ENCODE results near the gene LRP1.

The LRP1 gene

DNA sequence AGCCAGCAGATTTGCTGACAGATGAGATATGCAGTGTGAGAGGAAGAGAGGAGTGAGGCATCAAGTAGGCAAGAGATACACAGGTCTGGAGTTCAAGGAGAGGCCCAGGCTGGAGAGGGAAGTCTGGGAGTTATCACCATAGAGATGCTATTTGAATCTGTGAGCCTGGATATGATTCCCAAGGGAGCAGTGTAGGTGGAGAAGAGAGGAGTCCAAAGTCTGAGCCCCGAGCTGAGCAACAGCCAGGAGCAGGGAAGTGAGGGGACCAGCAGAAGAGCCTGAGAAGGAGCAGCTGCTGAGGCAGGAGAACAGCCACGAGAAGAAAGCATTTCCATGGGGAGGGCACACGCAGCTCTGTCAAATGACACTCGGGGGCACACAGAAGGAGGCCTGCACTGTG is 68.2 kb downstream of the LRP1 start:
- DNase-seq, result no peak

DNA sequence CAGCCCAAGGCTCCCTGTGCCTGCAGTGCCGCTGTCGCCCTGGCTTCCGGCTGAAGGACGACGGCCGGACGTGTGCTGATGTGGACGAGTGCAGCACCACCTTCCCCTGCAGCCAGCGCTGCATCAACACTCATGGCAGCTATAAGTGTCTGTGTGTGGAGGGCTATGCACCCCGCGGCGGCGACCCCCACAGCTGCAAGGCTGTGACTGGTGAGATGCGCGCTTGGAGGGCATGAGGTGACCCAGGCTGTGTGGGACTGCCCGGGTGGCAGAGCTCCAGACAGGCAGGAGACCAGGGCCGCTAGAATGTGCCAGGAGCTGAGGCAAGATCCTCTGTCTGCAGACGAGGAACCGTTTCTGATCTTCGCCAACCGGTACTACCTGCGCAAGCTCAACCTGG is 68.7 kb downstream of the LRP1 start:
- no peak for DNase-seq

DNA sequence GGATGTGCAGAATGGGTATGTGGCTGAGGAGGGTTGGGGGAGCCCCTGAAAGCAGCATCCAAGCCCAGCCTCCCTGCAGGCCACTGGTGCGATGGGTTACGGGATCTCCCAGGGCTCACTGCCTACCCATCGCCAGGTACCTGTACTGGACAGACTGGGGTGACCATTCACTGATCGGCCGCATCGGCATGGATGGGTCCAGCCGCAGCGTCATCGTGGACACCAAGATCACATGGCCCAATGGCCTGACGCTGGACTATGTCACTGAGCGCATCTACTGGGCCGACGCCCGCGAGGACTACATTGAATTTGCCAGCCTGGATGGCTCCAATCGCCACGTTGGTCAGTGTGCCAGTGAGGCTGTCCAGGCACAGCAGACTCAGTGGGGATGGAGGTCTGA is 70.0 kb downstream of the LRP1 start:
- no peak for DNase-seq

DNA sequence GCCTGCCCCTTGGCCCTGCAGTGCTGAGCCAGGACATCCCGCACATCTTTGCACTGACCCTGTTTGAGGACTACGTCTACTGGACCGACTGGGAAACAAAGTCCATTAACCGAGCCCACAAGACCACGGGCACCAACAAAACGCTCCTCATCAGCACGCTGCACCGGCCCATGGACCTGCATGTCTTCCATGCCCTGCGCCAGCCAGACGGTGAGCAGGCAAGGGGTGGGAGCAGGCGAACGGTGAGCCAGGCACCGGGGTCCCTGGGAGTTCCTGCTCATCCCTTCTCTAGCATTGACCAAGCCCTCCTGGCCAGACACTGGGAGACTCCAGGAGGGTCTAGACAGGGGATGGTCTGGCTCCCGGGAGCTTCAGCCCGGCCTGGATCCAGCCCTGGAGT is 70.9 kb downstream of the LRP1 start:
- DNase-seq, result no peak

DNA sequence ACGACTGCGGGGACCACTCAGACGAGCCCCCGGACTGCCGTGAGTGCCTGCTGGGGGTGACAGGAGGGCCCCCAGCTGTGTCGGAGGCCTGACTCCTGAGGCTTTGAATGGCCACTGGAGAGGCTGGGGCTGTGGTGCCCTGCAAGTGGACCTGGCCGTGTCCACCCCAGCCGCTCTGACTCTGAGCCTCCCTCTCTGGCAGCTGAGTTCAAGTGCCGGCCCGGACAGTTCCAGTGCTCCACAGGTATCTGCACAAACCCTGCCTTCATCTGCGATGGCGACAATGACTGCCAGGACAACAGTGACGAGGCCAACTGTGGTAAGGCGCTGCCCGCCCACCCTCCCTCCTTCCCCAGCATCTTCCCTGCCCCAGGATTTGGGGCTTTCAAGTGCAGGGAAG is 72.2 kb downstream of the LRP1 start:
- DNase-seq, result no peak

DNA sequence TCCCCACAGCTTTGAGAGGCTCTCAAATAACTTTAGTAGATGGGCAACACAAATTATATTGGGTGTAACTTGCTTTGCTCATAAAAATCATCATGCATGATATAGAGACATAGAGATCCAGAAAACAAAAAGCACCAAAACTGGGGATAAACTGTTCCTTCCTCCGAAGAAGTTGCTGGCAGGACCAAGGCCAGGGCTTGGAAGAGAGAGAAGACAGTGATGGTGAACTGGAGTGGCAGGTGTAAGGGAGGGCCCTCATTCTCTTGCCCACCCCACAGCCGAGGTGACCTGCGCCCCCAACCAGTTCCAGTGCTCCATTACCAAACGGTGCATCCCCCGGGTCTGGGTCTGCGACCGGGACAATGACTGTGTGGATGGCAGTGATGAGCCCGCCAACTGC is 72.9 kb downstream of the LRP1 start:
- DNase-seq, result no peak

DNA sequence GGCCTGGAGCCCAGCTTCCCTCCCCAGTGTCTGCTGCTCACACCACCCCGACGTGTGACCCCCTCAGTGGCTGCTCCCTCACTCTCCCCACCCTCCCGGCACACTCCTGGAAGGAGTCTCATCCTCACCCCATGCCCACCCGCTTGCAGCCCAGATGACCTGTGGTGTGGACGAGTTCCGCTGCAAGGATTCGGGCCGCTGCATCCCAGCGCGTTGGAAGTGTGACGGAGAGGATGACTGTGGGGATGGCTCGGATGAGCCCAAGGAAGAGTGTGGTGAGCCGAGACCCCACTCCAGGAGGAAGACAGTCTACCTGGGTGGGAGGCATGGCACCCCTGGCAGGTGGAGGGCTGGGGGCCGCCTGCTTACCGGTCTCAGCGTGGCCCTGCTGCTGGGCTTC is 73.3 kb downstream of the LRP1 start:
- DNase-seq, result no peak

DNA sequence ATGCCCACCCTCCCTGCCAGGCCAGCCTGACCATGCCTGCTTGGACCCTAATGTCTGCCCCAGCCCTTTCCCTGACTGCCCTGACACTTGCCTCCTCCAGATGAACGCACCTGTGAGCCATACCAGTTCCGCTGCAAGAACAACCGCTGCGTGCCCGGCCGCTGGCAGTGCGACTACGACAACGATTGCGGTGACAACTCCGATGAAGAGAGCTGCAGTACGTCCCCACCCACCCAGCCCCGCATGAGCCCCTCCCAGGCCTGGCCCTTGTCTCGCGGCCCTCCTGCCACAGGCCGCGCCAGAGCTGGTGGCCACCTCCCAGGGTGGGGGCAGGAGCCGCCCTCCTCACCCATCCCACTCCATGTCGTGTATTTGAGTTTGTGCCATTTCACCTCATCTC is 74.0 kb downstream of the LRP1 start:
- DNase-seq, result no peak

DNA sequence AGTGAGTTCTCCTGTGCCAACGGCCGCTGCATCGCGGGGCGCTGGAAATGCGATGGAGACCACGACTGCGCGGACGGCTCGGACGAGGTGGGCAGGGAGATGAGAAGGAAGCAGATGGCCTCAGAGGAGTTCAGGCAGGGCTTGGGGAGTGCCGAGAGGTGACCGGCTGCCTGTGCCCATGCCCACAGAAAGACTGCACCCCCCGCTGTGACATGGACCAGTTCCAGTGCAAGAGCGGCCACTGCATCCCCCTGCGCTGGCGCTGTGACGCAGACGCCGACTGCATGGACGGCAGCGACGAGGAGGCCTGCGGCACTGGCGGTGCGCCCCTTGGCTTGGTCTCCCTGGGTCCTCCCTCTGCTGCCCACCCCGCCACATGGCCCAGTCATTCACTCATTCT is 74.9 kb downstream of the LRP1 start:
- no peak for DNase-seq

DNA sequence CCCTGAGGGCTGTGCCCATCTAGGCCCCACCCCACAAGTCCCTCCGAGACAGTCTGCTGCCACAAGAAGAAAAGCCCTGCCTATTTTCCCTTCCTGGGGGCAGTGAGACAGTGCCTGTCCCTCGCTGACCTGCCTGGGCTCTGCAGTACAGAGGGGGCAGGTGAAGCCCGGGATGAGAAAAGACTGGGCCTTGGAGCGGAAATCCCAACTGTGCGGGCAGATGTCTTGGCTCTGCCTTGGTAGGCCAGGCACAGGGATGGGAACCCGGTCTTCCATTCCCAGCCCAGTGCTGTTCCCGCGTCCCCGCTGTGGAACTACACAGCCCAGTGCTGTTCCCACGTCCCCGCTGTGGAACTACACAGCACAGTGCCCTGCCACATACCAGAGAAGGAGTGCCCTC is 75.5 kb downstream of the LRP1 start:
- DNase-seq, result no peak

DNA sequence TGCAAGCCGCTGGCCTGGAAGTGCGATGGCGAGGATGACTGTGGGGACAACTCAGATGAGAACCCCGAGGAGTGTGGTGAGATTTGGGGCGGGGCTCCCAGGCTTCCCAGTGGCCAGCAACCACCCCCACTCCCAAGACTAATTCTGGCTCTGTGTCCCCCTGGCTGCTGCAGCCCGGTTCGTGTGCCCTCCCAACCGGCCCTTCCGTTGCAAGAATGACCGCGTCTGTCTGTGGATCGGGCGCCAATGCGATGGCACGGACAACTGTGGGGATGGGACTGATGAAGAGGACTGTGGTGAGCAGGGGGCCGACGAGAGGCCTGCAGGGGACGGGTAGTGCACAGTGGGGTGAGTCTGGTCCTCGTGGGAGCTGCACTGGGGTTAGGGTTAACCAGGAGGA is 76.2 kb downstream of the LRP1 start:
- no peak for DNase-seq

DNA sequence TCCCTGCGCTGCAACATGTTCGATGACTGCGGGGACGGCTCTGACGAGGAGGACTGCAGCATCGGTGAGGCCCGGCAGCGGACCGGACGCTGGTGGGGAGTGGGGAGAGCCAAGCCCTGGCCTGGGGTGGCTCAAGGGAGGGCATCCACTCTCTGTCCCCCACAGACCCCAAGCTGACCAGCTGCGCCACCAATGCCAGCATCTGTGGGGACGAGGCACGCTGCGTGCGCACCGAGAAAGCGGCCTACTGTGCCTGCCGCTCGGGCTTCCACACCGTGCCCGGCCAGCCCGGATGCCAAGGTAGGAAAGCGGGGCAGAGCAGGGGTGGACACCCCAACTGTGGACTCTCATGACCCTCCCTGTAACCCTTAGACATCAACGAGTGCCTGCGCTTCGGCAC is 76.9 kb downstream of the LRP1 start:
- no peak for DNase-seq

DNA sequence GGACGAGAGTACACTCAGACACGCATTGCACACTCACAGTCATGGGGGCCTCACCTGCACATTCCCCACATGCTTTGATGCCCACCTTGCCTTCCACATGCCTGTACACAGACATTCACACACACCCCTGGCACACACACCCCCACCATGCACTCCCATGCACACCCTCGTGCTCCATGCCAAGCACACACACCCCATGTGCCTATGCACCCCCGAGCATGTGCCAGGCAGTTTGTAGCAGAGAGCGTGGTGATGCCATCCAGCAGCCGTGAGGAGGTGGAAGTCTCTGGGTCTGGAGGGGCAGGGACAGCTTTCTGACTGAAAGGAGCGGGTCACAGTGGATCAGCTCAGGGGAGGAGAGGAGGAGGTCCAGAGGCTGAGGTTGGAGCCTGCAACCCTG is 77.6 kb downstream of the LRP1 start:
- no peak for DNase-seq

DNA sequence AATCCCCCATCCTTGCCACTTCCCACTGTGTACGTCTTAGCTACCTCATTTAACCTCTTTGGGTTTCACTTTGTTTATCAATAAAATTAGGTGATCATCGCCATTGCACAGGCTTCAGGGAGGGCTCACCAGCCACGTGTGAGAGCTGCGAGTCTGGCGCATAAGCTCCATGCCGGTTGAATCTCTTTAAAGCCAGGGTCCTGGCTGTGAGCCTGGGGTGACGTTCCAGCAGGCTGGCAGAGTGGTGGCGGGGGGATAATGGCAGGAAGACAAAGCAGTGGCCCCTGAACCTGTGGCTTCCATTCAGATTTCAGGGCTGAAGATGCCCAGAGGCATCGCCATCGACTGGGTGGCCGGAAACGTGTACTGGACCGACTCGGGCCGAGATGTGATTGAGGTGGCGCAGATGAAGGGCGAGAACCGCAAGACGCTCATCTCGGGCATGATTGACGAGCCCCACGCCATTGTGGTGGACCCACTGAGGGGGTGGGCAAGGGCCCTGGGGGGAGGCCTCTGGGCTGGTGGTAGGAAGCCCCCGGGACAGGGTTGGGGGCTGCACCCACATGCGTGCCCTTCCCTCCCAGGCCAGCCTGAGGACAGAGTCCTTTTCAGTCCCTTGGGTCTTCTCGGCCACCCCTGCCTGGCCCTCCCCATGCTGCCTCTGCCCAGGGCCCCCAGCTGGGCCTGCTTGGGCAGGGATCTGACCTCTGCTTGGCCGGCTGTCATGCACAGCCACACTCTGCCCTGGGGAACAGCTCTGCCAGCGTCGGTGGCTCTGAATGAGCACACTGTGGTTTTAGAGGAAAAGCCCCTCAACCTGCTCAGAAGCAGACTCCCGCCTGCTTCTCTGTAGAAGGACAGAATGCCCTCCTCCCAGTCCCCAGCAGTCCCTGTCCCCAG is 79.7 kb downstream of the LRP1 start:
- no peak for DNase-seq

DNA sequence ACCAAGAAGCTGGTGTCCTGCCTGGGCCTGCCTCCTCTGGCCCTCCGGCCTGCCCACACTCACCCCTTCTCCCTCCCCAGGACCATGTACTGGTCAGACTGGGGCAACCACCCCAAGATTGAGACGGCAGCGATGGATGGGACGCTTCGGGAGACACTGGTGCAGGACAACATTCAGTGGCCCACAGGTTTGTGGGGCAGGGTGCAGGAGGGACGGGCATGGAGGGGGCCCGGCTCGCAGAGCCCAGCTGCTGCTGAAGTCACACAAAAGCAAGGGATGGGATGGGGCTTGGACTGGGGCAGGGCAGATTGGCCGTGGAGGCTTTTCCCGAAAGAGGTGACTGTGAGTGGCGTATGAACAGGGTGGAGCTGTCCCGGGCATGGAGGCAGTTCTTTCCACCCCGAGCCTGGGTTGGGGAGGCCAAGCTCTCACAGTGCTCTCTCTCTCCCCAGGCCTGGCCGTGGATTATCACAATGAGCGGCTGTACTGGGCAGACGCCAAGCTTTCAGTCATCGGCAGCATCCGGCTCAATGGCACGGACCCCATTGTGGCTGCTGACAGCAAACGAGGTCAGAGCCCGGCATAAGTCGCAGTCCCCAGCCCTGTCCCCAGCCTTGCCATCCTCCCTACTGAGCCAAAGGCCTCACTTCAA is 80.5 kb downstream of the LRP1 start:
- no peak for DNase-seq

DNA sequence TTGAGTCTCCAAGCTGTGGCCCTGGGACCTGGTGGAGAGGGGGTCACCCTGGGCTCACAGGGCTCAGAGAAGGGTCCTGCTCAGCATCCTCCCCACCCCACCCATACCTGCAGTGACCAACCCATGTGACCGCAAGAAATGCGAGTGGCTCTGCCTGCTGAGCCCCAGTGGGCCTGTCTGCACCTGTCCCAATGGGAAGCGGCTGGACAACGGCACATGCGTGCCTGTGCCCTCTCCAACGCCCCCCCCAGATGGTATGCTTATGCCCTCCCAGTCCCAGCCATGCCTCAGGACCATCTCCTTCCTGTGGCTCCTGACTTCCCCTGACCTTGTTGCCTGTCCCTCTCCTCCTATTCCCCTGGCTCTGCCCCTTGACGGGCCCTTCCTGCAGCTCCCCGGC is 81.6 kb downstream of the LRP1 start:
- DNase-seq, result no peak

DNA sequence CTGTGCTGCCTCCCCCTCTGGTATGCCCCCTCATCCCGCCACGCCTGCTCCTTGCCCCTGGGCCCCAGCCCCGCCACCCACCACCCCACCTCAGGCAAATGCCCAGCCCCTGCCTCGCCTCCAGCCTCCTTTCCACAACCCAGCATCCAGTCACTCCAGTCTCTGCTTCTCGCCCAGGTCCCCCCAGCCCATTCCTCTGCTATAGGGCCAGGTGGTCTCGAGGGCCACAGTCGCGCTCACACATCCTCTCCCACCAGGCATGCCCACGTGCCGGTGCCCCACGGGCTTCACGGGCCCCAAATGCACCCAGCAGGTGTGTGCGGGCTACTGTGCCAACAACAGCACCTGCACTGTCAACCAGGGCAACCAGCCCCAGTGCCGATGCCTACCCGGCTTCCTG is 82.2 kb downstream of the LRP1 start:
- no peak for DNase-seq

DNA sequence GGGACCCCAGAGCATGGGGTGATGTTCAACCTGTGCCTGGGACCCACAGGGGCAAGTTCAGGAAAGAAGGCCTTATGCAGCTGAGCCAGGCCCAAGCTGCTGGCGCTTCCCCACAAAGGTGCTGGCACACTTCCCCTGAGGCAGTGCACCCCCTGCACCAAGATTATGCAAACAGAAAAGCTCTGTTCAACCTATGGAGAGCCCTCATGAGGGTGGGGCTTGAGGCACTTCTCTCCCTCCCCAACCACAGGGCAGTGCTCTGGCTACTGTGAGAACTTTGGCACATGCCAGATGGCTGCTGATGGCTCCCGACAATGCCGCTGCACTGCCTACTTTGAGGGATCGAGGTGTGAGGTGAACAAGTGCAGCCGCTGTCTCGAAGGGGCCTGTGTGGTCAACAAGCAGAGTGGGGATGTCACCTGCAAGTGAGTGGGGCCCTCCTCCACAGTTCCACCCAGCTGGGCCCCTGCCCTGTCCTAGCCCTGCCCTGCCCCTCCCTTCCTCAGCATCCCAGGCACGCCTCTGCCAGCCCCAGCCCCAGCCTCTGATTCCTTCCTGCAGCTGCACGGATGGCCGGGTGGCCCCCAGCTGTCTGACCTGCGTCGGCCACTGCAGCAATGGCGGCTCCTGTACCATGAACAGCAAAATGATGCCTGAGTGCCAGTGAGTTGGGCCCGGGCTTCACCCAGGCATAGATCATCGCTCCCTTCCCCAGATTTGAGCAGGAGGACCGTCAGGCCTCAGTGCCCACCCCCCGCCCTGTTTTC is 82.8 kb downstream of the LRP1 start:
- no peak for DNase-seq

DNA sequence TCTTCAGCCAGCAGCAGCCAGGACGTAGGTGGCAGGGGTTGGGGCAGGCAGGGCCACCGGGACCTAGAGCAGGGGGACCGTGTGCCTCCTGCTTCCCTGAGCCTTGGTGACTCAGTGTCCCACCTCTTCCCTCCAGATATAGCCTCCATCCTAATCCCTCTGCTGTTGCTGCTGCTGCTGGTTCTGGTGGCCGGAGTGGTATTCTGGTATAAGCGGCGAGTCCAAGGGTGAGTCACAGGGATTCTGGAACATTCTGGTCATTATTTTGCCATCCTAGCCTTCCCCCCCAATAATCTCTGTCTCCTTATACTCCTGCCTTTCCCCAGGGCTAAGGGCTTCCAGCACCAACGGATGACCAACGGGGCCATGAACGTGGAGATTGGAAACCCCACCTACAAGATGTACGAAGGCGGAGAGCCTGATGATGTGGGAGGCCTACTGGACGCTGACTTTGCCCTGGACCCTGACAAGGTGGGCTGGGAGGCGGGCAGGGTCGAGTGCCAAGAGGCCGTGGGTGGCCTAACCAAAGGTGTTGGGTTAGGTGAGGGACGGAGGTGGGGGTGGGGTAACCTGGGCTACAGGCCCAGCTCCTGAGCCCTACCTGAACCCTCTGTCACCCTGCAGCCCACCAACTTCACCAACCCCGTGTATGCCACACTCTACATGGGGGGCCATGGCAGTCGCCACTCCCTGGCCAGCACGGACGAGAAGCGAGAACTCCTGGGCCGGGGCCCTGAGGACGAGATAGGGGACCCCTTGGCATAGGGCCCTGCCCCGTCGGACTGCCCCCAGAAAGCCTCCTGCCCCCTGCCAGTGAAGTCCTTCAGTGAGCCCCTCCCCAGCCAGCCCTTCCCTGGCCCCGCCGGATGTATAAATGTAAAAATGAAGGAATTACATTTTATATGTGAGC is 83.8 kb downstream of the LRP1 start:
- DNase-seq, result no peak

DNA sequence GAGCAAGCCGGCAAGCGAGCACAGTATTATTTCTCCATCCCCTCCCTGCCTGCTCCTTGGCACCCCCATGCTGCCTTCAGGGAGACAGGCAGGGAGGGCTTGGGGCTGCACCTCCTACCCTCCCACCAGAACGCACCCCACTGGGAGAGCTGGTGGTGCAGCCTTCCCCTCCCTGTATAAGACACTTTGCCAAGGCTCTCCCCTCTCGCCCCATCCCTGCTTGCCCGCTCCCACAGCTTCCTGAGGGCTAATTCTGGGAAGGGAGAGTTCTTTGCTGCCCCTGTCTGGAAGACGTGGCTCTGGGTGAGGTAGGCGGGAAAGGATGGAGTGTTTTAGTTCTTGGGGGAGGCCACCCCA is 84.4 kb downstream of the LRP1 start:
- no peak for DNase-seq

DNA sequence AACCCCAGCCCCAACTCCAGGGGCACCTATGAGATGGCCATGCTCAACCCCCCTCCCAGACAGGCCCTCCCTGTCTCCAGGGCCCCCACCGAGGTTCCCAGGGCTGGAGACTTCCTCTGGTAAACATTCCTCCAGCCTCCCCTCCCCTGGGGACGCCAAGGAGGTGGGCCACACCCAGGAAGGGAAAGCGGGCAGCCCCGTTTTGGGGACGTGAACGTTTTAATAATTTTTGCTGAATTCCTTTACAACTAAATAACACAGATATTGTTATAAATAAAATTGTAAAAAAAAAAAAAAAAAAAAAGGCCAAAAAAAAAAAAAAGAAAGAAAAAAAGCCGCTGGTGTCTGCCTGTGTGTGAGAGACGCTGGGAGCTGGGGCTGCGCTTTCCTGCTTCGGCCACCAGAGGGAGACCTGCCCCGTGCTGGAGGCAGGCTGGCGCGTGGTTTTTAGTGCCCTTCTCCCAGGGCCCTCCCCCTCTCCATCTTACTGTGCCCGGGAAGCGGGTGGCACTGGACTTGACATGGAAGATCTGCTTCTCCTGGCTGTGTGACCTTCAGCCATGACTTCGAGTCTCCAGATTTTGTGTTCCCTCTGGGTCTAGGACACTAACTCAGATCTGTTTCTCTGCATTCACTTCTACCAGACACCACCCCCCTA is 84.9 kb downstream of the LRP1 start:
- DNase-seq, result peak; percentile 88

DNA sequence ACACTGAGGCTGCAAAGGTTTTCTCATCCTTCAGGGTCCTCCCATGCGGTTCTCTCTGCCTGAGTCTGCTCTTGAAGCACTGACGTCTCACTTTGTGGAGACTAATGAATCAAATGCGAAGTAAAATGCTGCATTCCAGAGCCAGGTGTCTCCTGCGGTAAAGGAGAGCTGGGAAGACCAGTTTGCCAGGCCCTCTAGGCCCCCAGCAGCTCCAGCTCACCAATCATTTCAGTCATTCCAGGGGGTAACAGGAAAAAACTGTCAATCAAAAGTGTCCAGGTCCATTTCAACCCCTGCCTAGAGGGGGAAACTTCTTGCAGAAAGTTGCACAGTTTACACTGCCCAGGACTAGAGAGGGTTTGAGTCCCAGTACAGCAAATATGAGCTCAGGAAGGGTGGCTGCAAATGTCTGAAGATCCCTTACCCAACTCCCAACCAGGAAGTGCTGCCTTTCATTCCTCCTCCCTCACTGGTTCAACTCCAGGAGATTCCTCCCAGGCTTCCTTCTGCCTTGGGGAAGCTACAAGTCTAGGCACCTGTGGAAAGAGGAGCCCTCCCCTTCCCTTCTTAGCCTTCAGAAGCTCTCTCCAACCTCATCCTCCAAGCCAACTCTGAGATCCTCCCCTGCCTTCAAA is 85.6 kb downstream of the LRP1 start:
- no peak for DNase-seq
